ENCODE data around the gene CLNK.

Gene CLNK

GRCh38 chr4:10577018-10577417, 107.5 kb downstream of the CLNK start:
- no peak for TF ChIP-seq GATA2 (IDR thresholded peaks at IDR 0.05; ENCODE audit: low read depth, low read length)
- TF ChIP-seq GATA3 (IDR thresholded peaks at IDR 0.05; ENCODE audit: low read depth, low read length): no peak

GRCh38 chr4:10576236-10576635, 108.3 kb downstream of the CLNK start:
- no peak for TF ChIP-seq GATA2 (IDR thresholded peaks at IDR 0.05; ENCODE audit: low read depth, low read length)
- TF ChIP-seq GATA3 (IDR thresholded peaks at IDR 0.05; ENCODE audit: low read depth, low read length): no peak

- no peak for TF ChIP-seq GATA2 (IDR thresholded peaks at IDR 0.05; ENCODE audit: low read depth, low read length)
- no peak for TF ChIP-seq GATA3 (IDR thresholded peaks at IDR 0.05; ENCODE audit: low read depth, low read length)
Observed at GRCh38 chr4:10575414-10575813, 109.2 kb downstream of the CLNK start.

- TF ChIP-seq GATA2 (IDR thresholded peaks at IDR 0.05; ENCODE audit: low read depth, low read length) (no peak), GATA3 (IDR thresholded peaks at IDR 0.05; ENCODE audit: low read depth, low read length) (no peak)
Observed at GRCh38 chr4:10571909-10572308, 112.7 kb downstream of the CLNK start.

- no peak for TF ChIP-seq GATA3 (IDR thresholded peaks at IDR 0.05; ENCODE audit: low read depth, low read length)
- no peak for TF ChIP-seq GATA2 (IDR thresholded peaks at IDR 0.05; ENCODE audit: low read depth, low read length)
Observed at GRCh38 chr4:10569491-10569890, 115.1 kb downstream of the CLNK start.

GRCh38 chr4:10567766-10568165, 116.8 kb downstream of the CLNK start:
- TF ChIP-seq GATA2 (IDR thresholded peaks at IDR 0.05; ENCODE audit: low read depth, low read length) (no peak), GATA3 (IDR thresholded peaks at IDR 0.05; ENCODE audit: low read depth, low read length) (no peak)

- TF ChIP-seq GATA3 (IDR thresholded peaks at IDR 0.05; ENCODE audit: low read depth, low read length): no peak
Observed at GRCh38 chr4:10565166-10565780, 119.3 kb downstream of the CLNK start.

GRCh38 chr4:10554694-10555093, 129.9 kb downstream of the CLNK start:
- TF ChIP-seq GATA3 (IDR thresholded peaks at IDR 0.05; ENCODE audit: low read depth, low read length) (no peak), GATA2 (IDR thresholded peaks at IDR 0.05; ENCODE audit: low read depth, low read length) (no peak)

GRCh38 chr4:10554121-10554520, 130.4 kb downstream of the CLNK start:
- TF ChIP-seq GATA2 (IDR thresholded peaks at IDR 0.05; ENCODE audit: low read depth, low read length): no peak
- no peak for TF ChIP-seq GATA3 (IDR thresholded peaks at IDR 0.05; ENCODE audit: low read depth, low read length)

- no peak for TF ChIP-seq GATA3 (IDR thresholded peaks at IDR 0.05; ENCODE audit: low read depth, low read length)
Observed at GRCh38 chr4:10552591-10553280, 131.8 kb downstream of the CLNK start.

GRCh38 chr4:10535912-10536311, 148.7 kb downstream of the CLNK start:
- TF ChIP-seq GATA3 (IDR thresholded peaks at IDR 0.05; ENCODE audit: low read depth, low read length): no peak
- TF ChIP-seq GATA2 (IDR thresholded peaks at IDR 0.05; ENCODE audit: low read depth, low read length): no peak

GRCh38 chr4:10534820-10535219, 149.7 kb downstream of the CLNK start:
- no peak for TF ChIP-seq GATA2 (IDR thresholded peaks at IDR 0.05; ENCODE audit: low read depth, low read length)
- no peak for TF ChIP-seq GATA3 (IDR thresholded peaks at IDR 0.05; ENCODE audit: low read depth, low read length)

- TF ChIP-seq GATA3 (IDR thresholded peaks at IDR 0.05; ENCODE audit: low read depth, low read length): no peak
- TF ChIP-seq GATA2 (IDR thresholded peaks at IDR 0.05; ENCODE audit: low read depth, low read length): no peak
Observed at GRCh38 chr4:10532155-10532554, 152.4 kb downstream of the CLNK start.

GRCh38 chr4:10530137-10530786, 154.3 kb downstream of the CLNK start:
- TF ChIP-seq GATA2 (IDR thresholded peaks at IDR 0.05; ENCODE audit: low read depth, low read length): no peak
- no peak for TF ChIP-seq GATA3 (IDR thresholded peaks at IDR 0.05; ENCODE audit: low read depth, low read length)

Data from SH-SY5Y (cell line).